B cell (primary cell): ENCODE data around the gene BUD31. TPM values are rescaled to one million over a fixed set of nuclear protein-coding genes. Genes with fewer than 3 reads are reported as not detected.

Experiments
- ATAC-seq: fragments of 200-7000 bp; cut with Tn5 transposase; one replicate; pipeline ENCODE4 v1.10.0; 2021; ENCODE audit warnings: low read depth, mild to moderate bottlenecking, moderate number of reproducible peaks, moderate library complexity
- CTCF ChIA-PET: fragments of 350-600 bp; sonication (Branson Sonifier 250); formaldehyde crosslinking; loops from one replicate; lab custom pipeline; 2021; ENCODE audit warnings: antibody characterized with exemption, inconsistent platforms; lab: Charles Lee
- POLR2A ChIA-PET: fragments of 350-600 bp; sonication (Branson Sonifier 250); formaldehyde crosslinking; loops from one replicate; lab custom pipeline; 2021; ENCODE audit warnings: antibody characterized with exemption; lab: Charles Lee
- DNase-seq: peaks from one replicate; pipeline ENCODE4 v3.0.0; 2013
- H2AFZ ChIP-seq: 2 replicates; pipeline ENCODE4 v1.6.1; 2012; ENCODE audit warnings: mild to moderate bottlenecking, low read depth, low read length; ENCODE audit not compliant: insufficient read depth, poor library complexity, severe bottlenecking
- H3K27ac ChIP-seq, 2 donors: 1 replicate in 1 of 2; 2 replicates in 1 of 2; pipeline ENCODE4 v1.5.1; 2012 to 2013; ENCODE audit warnings: low read length in 2 of 2, mild to moderate bottlenecking in 2 of 2, moderate library complexity in 1 of 2
- H3K27me3 ChIP-seq, 4 experiments: fragments of 200-600 bp in 1 of 4; sonication (generic) in 1 of 4; replicated peaks in 1 of 4; 1 replicate in 2 of 4; 2 replicates in 2 of 4; pipeline versions ENCODE4 v1.6.1 to v1.7.0; 2013 to 2016; ENCODE audit warnings: low read length in 3 of 4, mild to moderate bottlenecking in 2 of 4, mixed read lengths in 1 of 4, moderate library complexity in 1 of 4; ENCODE audit not compliant: insufficient read depth in 4 of 4, control insufficient read depth in 3 of 4; ENCODE audit errors: control extremely low read depth in 1 of 4
- H3K36me3 ChIP-seq, 2 experiments: replicated peaks in 1 of 2; 1 replicate in 1 of 2; 2 replicates in 1 of 2; pipeline versions ENCODE4 v1.6.1 to v1.7.1; 2013; ENCODE audit warnings: low read length in 1 of 2; ENCODE audit not compliant: insufficient read depth in 2 of 2, control insufficient read depth in 1 of 2; ENCODE audit errors: control extremely low read depth in 1 of 2, extremely low read depth in 1 of 2
- H3K4me1 ChIP-seq, 2 donors: fragments of 200-600 bp in 1 of 2; sonication (generic) in 1 of 2; 1 replicate in 1 of 2; 2 replicates in 1 of 2; pipeline versions ENCODE4 v1.5.1 to v1.6.1; 2013 to 2017; ENCODE audit warnings: low read length in 2 of 2; ENCODE audit not compliant: control insufficient read depth in 2 of 2, insufficient read depth in 2 of 2
- H3K4me2 ChIP-seq: replicated peaks from 2 replicates; pipeline ENCODE3; 2012; ENCODE audit warnings: mild to moderate bottlenecking, low read depth, low read length; ENCODE audit not compliant: poor library complexity, severe bottlenecking
- H3K4me3 ChIP-seq, 5 experiments: fragments of 200-600 bp in 1 of 5; sonication (generic) in 1 of 5; 1 replicate in 3 of 5; 2 replicates in 2 of 5; pipeline versions ENCODE4 v1.5.1 to v1.7.0; 2011 to 2016; ENCODE audit warnings: low read length in 4 of 5, mild to moderate bottlenecking in 4 of 5, low read depth in 2 of 5, control low read depth in 1 of 5, moderate library complexity in 1 of 5; ENCODE audit not compliant: insufficient read depth in 1 of 5; ENCODE audit errors: control extremely low read depth in 1 of 5, extremely low read depth in 1 of 5
- H3K79me2 ChIP-seq: fragments of 200-600 bp; sonication (generic); one replicate; pipeline ENCODE4 v1.6.0; 2016; ENCODE audit warnings: low read length; ENCODE audit not compliant: control insufficient read depth, insufficient read depth
- H3K9ac ChIP-seq: fragments of 200-600 bp; sonication (generic); 2 replicates; pipeline ENCODE4 v1.6.1; 2017; ENCODE audit warnings: mild to moderate bottlenecking, low read length, moderate library complexity
- H3K9me3 ChIP-seq, 3 donors: one replicate each; pipeline versions ENCODE4 v1.6.1 to v1.7.1; 2013; ENCODE audit warnings: low read length in 2 of 3; ENCODE audit not compliant: control insufficient read depth in 2 of 3, insufficient read depth in 1 of 3; ENCODE audit errors: control extremely low read depth in 1 of 3
- H4K20me1 ChIP-seq: 2 replicates; pipeline ENCODE4 v1.6.0; 2012; ENCODE audit warnings: mild to moderate bottlenecking, low read length; ENCODE audit not compliant: insufficient read depth, control insufficient read depth, poor library complexity, severe bottlenecking
- H3K27ac Mint-ChIP-seq: one replicate; pipeline ENCODE4 v1.8.0; 2021; ENCODE audit warnings: mixed read lengths
- H3K27me3 Mint-ChIP-seq: one replicate; pipeline ENCODE4 v1.8.0; 2021; ENCODE audit warnings: mixed read lengths
- H3K4me1 Mint-ChIP-seq: one replicate; pipeline ENCODE4 v1.8.0; 2021; ENCODE audit warnings: mixed read lengths
- H3K4me3 Mint-ChIP-seq: one replicate; pipeline ENCODE4 v1.8.0; 2021; ENCODE audit warnings: mixed read lengths
- H3K9me3 Mint-ChIP-seq: one replicate; pipeline ENCODE4 v1.8.0; 2022; ENCODE audit warnings: mixed read lengths; ENCODE audit not compliant: insufficient read depth
- CTCF ChIP-seq: fragments of 200-600 bp; IDR thresholded peaks from one replicate; pipeline ENCODE4 v1.8.0; 2022; ENCODE audit warnings: antibody characterized with exemption, mild to moderate bottlenecking
- EZH2 ChIP-seq: IDR thresholded peaks from 2 replicates; pipeline ENCODE4 v1.6.1; 2012; ENCODE audit warnings: borderline replicate concordance, low read depth, mild to moderate bottlenecking, moderate library complexity, low read length; ENCODE audit not compliant: insufficient read depth, poor library complexity, severe bottlenecking
- WGBS: methylation state at CpG from one replicate; pipeline ENCODE4 v1.1.5; 2013; ENCODE audit warnings: missing lambda C conversion rate; ENCODE audit not compliant: insufficient coverage; 5-methylcytosine and 5-hydroxymethylcytosine counted together
- intact Hi-C: fragments of 100-400 bp; cut with micrococcal nuclease; formaldehyde crosslinking; loops from one replicate; pipeline ENCODE4 v1.10.0; 2022
- polyA plus RNA-seq: library from polyadenylated mRNA; depleted of rRNA; stranded (reverse); fragments of >200 nt; gene quantifications from 2 replicates; pipeline ENCODE4 v1.2.3, GENCODE V29; 2012
- total RNA-seq, 2 donors: library from RNA; stranded (reverse); fragments of 120-200 nt in 1 of 2; gene quantifications; 1 replicate in 1 of 2; 2 replicates in 1 of 2; pipeline versions ENCODE4 v1.2.3 to v1.2.4, GENCODE V29; 2013 to 2022

Gene BUD31
- total and polyA plus RNA-seq, 2 donors (not counting 1 experiment from before 2014, with no cell fraction given): 57.8 to 69.4 TPM

- no peaks in the 10 kb centered on the region for H3K9me3 ChIP-seq
- no peak overlapping the region for H3K4me3 ChIP-seq
- H3K27me3 ChIP-seq: no peaks in the 10 kb centered on the region
- 94% methylated on average over 17 of the region's 21 CpGs for WGBS
- Mint-ChIP-seq H3K4me1 (peaks cover 9% of the 10 kb centered on the region), H3K4me3 (peak overlapping the region; percentile 78), H3K9me3 (no peaks in the 10 kb centered on the region), H3K27ac (no peak overlapping the region), H3K27me3 (no peaks in the 10 kb centered on the region)
- H3K27ac ChIP-seq: no peak overlapping the region
- intact Hi-C loops: loop anchor here (10.0 kb wide), 3 partner anchors 102 to 228 kb away; partner anchors contain the start of genes FAM200A, SMURF1, ZNF655 and ZNF789
- peaks cover 47% of the 10 kb centered on the region for H3K79me2 ChIP-seq
- H4K20me1 ChIP-seq: peaks cover 31% of the 10 kb centered on the region
- ChIA-PET POLR2A (interaction anchor here (4.0 kb wide), 1 partner anchor 35 kb away, joined by 33 read pairs; the partner anchor contains the start of genes BUD31 and PDAP1), CTCF (interaction anchor here (0.8 to 1.2 kb wide), 3 partner anchors 11 to 21 kb away, joined by 3 to 4 read pairs (median 4); no protein-coding TSS in a partner anchor)
- TF ChIP-seq CTCF (no peak), EZH2 (no peak)
- H3K4me2 ChIP-seq: no peak overlapping the region
- no peak for DNase-seq
- H2AFZ ChIP-seq: no peak overlapping the region
- H3K9ac ChIP-seq: no peak overlapping the region
- H3K36me3 ChIP-seq: peaks cover 0 to 7% of the 10 kb centered on the region in 2 experiments
- H3K4me1 ChIP-seq: peaks cover 20 to 26% of the 10 kb centered on the region in 2 donors
- no peak for ATAC-seq
These were observed 36.3 kb upstream of the BUD31 start for GRCh38 chr7:99372275-99373090.
